Adrenal gland (tissue), 12 donors: ENCODE data around the gene SPINK9. TPM values are rescaled to one million over a fixed set of nuclear protein-coding genes. Genes with fewer than 3 reads are reported as not detected.
"Not testable (repeated sequence)": the region's sequence is repeated elsewhere in the genome, so short reads cannot be mapped to it uniquely, and the experiment has no call there.

Experiments used
- DNase-seq, 7 donors: peaks; one replicate each; pipeline ENCODE4 v3.0.0-alpha.2; 2019 to 2020
- H3K27ac ChIP-seq, 5 donors: fragments of 200-600 bp; sonication (generic) in 4 of 5; 1 replicate in 3 of 5; 2 replicates in 2 of 5; pipeline versions ENCODE4 v1.5.1 to v1.8.0; 2016 to 2020; ENCODE audit warnings: mild to moderate bottlenecking in 1 of 5
- H3K27me3 ChIP-seq: fragments of 200-600 bp; 2 replicates; pipeline ENCODE4 v1.8.0; 2021
- H3K36me3 ChIP-seq, 2 donors: fragments of 200-600 bp; replicated peaks in 1 of 2; 1 replicate in 1 of 2; 2 replicates in 1 of 2; pipeline versions ENCODE4 v1.5.1 to v1.8.0; 2018 to 2022
- H3K4me1 ChIP-seq, 2 donors: fragments of 200-600 bp; replicated peaks in 1 of 2; 1 replicate in 1 of 2; 2 replicates in 1 of 2; pipeline versions ENCODE4 v1.5.1 to v1.8.0; 2018 to 2021
- H3K4me3 ChIP-seq, 4 donors: fragments of 200-600 bp; sonication (generic) in 3 of 4; one replicate each; pipeline ENCODE4 v1.5.1; 2016 to 2018
- H3K9me3 ChIP-seq, 3 donors: fragments of 200-600 bp; sonication (generic) in 1 of 3; replicated peaks in 1 of 3; 1 replicate in 2 of 3; 2 replicates in 1 of 3; pipeline versions ENCODE4 v1.5.1 to v1.8.0; 2016 to 2021
- CTCF ChIP-seq, 6 experiments: fragments of 450-650 bp in 4 of 6; fragments of 200-600 bp in 2 of 6; sonication (generic) in 1 of 6; IDR thresholded peaks; 1 replicate in 5 of 6; 2 replicates in 1 of 6; pipeline versions ENCODE4 v1.5.1 to v1.8.0; 2016 to 2021; ENCODE audit warnings: antibody characterized with exemption in 6 of 6, mild to moderate bottlenecking in 2 of 6, moderate library complexity in 1 of 6
- POLR2A ChIP-seq, 2 donors: fragments of 450-650 bp; IDR thresholded peaks; one replicate each; pipeline ENCODE4 v1.6.1; 2017; ENCODE audit warnings: antibody characterized with exemption in 2 of 2, mild to moderate bottlenecking in 2 of 2, moderate library complexity in 1 of 2
- WGBS, 4 donors: extraction: QIAGEN DNeasy Blood & Tissue Kit in 2 of 4; methylation state at CpG; one replicate each; pipeline versions ENCODE4 v1.1.5 to v1.1.7; 2013 to 2017; 5-methylcytosine and 5-hydroxymethylcytosine counted together
- intact Hi-C, 2 donors: fragments of 100-400 bp; cut with DNase I; formaldehyde crosslinking; loops; one replicate each; pipeline versions ENCODE4 v1.14.1 to v1.15.0; 2022 to 2023
- polyA plus RNA-seq, 3 donors: library from polyadenylated mRNA; stranded (reverse); fragments of 200-250 nt in 2 of 3; fragments of 350-450 nt in 1 of 3; fragmentation: Illumina TruSeq in 1 of 3; extraction: RNeasy Lipid Tissue Mini Kit (QIAGEN cat#74804) in 1 of 3; gene quantifications; one replicate each; pipeline ENCODE4 v1.2.3, GENCODE V29; 2013 to 2014
- total RNA-seq, 9 donors: library from RNA; depleted of rRNA in 4 of 9; stranded (reverse); fragments of >200 nt in 4 of 9; fragments of 120-200 nt in 1 of 9; fragmentation: NEBNext Ultra II Directional in 1 of 9; extraction: Animal tissue kit (Norgen Biotek cat#: 25700) in 1 of 9; gene quantifications; one replicate each; pipeline versions ENCODE4 v1.1.0 to v1.2.4, GENCODE V29; 2013 to 2023
- donor health status: healthy with polysubstance abuse.
- donor health status: Bipolar disorder and iron deficiency.
- donor health status: DM: yes; HTN: yes; CAD: no.
- donor health status: DM: no; HTN: no; CAD: no.
- donor health status: DM: no; HTN: no; CAD: no.
- donor health status: DM: yes; HTN: yes; CAD: no.

The SPINK9 gene
- total and polyA plus RNA-seq, 12 donors = 0.59 to 0.83 (median 0.78) TPM; not detected in 9

- DNase-seq = no peak
- no peaks in the 10 kb centered on the region for H3K27me3 ChIP-seq
- no peaks in the 10 kb centered on the region for H3K9me3 ChIP-seq
- no peaks in the 10 kb centered on the region for H3K36me3 ChIP-seq
- no peak overlapping the region for H3K4me3 ChIP-seq
- intact Hi-C loops = no loop called here
- H3K4me1 ChIP-seq = no peaks in the 10 kb centered on the region
- WGBS, 4 donors = 88 to 96% (median 90%) methylated on average over 2 of the region's 2 CpGs
- no peak for TF ChIP-seq CTCF (IDR thresholded peaks at IDR 0.05)
- TF ChIP-seq POLR2A (IDR thresholded peaks at IDR 0.05) = no peak
- no peak overlapping the region for H3K27ac ChIP-seq
Measured at GRCh38 chr5:148314187-148314586, 21.2 kb upstream of the SPINK9 start.

GRCh38 chr5:148314731-148315130 is 20.6 kb upstream of the SPINK9 start:
- Histone ChIP-seq H3K27ac (no peak overlapping the region), H3K4me3 (no peak overlapping the region), H3K27me3 (no peaks in the 10 kb centered on the region), H3K9me3 (no peaks in the 10 kb centered on the region), H3K4me1 (no peaks in the 10 kb centered on the region), H3K36me3 (no peaks in the 10 kb centered on the region)
- no peak for DNase-seq
- intact Hi-C loops = no loop called here
- 50 to 71% (median 61%) methylated on average over 4 of the region's 4 CpGs for WGBS, 4 donors
- TF ChIP-seq POLR2A (IDR thresholded peaks at IDR 0.05) = no peak
- TF ChIP-seq CTCF (IDR thresholded peaks at IDR 0.05) = no peak

- peak in 2 of 7 donors; percentile 18 to 21 for DNase-seq
- peak overlapping the region in 2 of 4 donors; percentile 36 to 37 for H3K4me3 ChIP-seq
- H3K27me3 ChIP-seq, H3K27ac ChIP-seq, H3K36me3 ChIP-seq, intact Hi-C loops, H3K9me3 ChIP-seq, H3K4me1 ChIP-seq: not testable (repeated sequence)
- TF ChIP-seq POLR2A (IDR thresholded peaks at IDR 0.05) = peak in 1 of 2 donors; percentile 11
- WGBS, 4 donors = 9 to 70% (median 68%) methylated on average over 28 to 40 of the region's 42 CpGs
Measured at GRCh38 chr5:148320011-148320963, 15.1 kb upstream of the SPINK9 start.

- H3K36me3 ChIP-seq = no peaks in the 10 kb centered on the region
- DNase-seq = no peak
- WGBS, 4 donors = 85 to 89% (median 87%) methylated on average over 4 of the region's 4 CpGs
- intact Hi-C loops = no loop called here
- H3K27ac ChIP-seq = no peak overlapping the region
- H3K9me3 ChIP-seq = no peaks in the 10 kb centered on the region
- no peak overlapping the region for H3K4me3 ChIP-seq
- TF ChIP-seq POLR2A (IDR thresholded peaks at IDR 0.05) (no peak), CTCF (IDR thresholded peaks at IDR 0.05) (no peak)
- H3K4me1 ChIP-seq = no peaks in the 10 kb centered on the region
- no peaks in the 10 kb centered on the region for H3K27me3 ChIP-seq
Measured at GRCh38 chr5:148333262-148333849, 2.0 kb upstream of the SPINK9 start.
